ENCODE measurements around the gene MUSK. TPM values are rescaled to one million over a fixed set of nuclear protein-coding genes. Genes with fewer than 3 reads are reported as not detected.
"Not testable (repeated sequence)": the region's sequence is repeated elsewhere in the genome, so short reads cannot be mapped to it uniquely, and the experiment has no call there.

MUSK gene
- total RNA-seq, 4 donors from 2014 or later: 0.31 to 0.37 TPM; not detected in 2

DNA sequence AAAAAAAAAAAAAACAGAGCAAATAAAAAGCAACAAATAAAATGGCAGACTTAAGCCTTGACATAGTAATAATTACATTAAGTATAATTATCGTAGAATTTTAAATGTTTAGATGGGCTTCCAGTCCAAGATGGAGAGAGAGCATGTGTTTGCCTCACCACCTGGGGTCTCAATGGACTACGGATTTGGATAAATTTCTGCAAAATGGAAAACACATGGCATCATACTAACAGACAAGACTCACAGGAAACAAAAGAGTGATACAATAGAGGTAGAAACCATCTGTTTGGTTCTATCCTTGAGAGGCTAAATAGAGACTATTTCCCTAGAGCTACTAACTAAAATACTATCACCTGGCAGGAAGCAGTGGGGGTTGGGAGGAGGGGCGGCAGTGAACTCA, 144.3 kb downstream of the MUSK start:
- DNase-seq (ENCODE audit: low spot score): no peak
- no peak for ATAC-seq (ENCODE audit: low FRiP score)
- TF ChIP-seq, protein P1, sequence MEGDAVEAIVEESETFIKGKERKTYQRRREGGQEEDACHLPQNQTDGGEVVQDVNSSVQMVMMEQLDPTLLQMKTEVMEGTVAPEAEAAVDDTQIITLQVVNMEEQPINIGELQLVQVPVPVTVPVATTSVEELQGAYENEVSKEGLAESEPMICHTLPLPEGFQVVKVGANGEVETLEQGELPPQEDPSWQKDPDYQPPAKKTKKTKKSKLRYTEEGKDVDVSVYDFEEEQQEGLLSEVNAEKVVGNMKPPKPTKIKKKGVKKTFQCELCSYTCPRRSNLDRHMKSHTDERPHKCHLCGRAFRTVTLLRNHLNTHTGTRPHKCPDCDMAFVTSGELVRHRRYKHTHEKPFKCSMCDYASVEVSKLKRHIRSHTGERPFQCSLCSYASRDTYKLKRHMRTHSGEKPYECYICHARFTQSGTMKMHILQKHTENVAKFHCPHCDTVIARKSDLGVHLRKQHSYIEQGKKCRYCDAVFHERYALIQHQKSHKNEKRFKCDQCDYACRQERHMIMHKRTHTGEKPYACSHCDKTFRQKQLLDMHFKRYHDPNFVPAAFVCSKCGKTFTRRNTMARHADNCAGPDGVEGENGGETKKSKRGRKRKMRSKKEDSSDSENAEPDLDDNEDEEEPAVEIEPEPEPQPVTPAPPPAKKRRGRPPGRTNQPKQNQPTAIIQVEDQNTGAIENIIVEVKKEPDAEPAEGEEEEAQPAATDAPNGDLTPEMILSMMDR (IDR thresholded peaks at IDR 0.05): no peak

DNA sequence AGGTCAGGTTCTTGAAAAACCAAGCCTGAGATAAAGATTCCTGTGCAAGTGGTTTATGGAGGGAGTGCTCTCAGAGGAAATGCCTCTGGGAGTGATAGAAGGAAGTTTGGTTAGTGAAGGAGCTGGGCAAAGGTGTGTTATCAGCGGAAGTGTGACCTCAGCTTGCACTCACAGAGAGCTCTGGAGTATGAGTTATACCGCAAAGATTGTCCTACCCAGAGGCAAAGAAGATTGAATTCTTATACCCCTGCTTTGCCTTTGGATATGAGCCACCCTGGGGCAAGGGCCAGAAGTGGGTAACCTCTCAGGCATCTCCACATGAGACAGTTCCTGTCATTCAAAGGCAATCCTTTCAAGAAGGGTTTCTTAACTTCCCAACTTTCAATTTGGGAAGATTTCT, 145.6 kb downstream of the MUSK start:
- ATAC-seq (ENCODE audit: low FRiP score): no peak
- TF ChIP-seq, protein P1 (IDR thresholded peaks at IDR 0.05): no peak
- DNase-seq (ENCODE audit: low spot score): no peak

GRCh38 chr9:110815361-110815760, 146.8 kb downstream of the MUSK start:
- ATAC-seq (ENCODE audit: low FRiP score) (no peak), DNase-seq (ENCODE audit: low spot score) (no peak)
- TF ChIP-seq, protein P1 (IDR thresholded peaks at IDR 0.05): no peak

- TF ChIP-seq, protein P1 (IDR thresholded peaks at IDR 0.05): no peak
- ATAC-seq (ENCODE audit: low FRiP score): no peak
- DNase-seq (ENCODE audit: low spot score): no peak
Measured at GRCh38 chr9:110820381-110820780, 151.8 kb downstream of the MUSK start.

GRCh38 chr9:110821064-110821463, 152.5 kb downstream of the MUSK start:
- DNase-seq (ENCODE audit: low spot score): no peak
- TF ChIP-seq, protein P1 (IDR thresholded peaks at IDR 0.05): no peak
- ATAC-seq (ENCODE audit: low FRiP score): no peak

GRCh38 chr9:110825129-110825528, 156.5 kb downstream of the MUSK start:
- not testable (repeated sequence) for ATAC-seq (ENCODE audit: low FRiP score); DNase-seq (ENCODE audit: low spot score)

DNA sequence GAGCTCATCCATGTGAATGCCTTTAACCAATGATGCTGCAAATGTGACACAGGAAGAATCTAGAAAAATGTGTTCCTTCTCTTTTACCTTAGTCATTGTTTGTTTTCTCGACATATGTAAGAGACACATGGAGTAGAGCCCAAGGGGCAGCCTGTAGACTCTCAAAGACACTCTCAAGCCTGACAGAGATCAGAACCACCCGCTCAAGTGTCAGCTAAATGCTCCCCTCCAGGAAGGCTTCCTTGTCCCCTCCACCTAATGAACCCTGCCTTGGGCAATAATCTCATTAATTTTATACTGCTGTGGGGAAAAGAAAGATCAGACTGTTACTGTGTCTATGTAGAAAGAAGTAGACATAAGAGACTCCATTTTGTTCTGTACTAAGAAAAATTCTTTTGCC, 157.4 kb downstream of the MUSK start:
- DNase-seq (ENCODE audit: low spot score) (no peak), ATAC-seq (ENCODE audit: low FRiP score) (no peak)
- TF ChIP-seq, protein P1 (IDR thresholded peaks at IDR 0.05): no peak

GRCh38 chr9:110826400-110826799, 157.8 kb downstream of the MUSK start:
- not testable (repeated sequence) for ATAC-seq (ENCODE audit: low FRiP score); DNase-seq (ENCODE audit: low spot score)

All from omental fat pad (tissue), 4 donors.